Endodermal cell (in vitro differentiated cells): ENCODE results near the gene ECD. TPM values are rescaled to one million over a fixed set of nuclear protein-coding genes. Genes with fewer than 3 reads are reported as not detected.

ENCODE experiments used
- DNase-seq: peaks from one replicate; pipeline ENCODE4 v3.0.0-alpha.2; 2017
- H3K27ac ChIP-seq: 2 replicates; pipeline ENCODE4 v1.5.1; 2013; ENCODE audit warnings: mild to moderate bottlenecking, low read depth, low read length, moderate library complexity
- H3K27me3 ChIP-seq: 2 replicates; pipeline ENCODE4 v1.6.1; 2013; ENCODE audit warnings: mild to moderate bottlenecking, low read length, moderate library complexity; ENCODE audit not compliant: insufficient read depth, control insufficient read depth, poor library complexity, severe bottlenecking
- H3K36me3 ChIP-seq: 2 replicates; pipeline ENCODE4 v1.7.0; 2013; ENCODE audit warnings: mild to moderate bottlenecking, low read length, moderate library complexity; ENCODE audit not compliant: control insufficient read depth, insufficient read depth
- H3K4me1 ChIP-seq: one replicate; pipeline ENCODE4 v1.7.0; 2013; ENCODE audit warnings: low read length; ENCODE audit not compliant: control insufficient read depth, insufficient read depth
- H3K4me3 ChIP-seq: 2 replicates; pipeline ENCODE4 v1.5.1; 2013; ENCODE audit warnings: mild to moderate bottlenecking, low read length, moderate library complexity
- H3K9ac ChIP-seq: 2 replicates; pipeline ENCODE4 v1.6.1; 2013; ENCODE audit warnings: mild to moderate bottlenecking, low read length, moderate library complexity; ENCODE audit not compliant: poor library complexity, severe bottlenecking; ENCODE audit errors: extremely low read depth
- H3K9me3 ChIP-seq: 2 replicates; pipeline ENCODE4 v1.6.1; 2013; ENCODE audit warnings: mild to moderate bottlenecking, low read length, moderate library complexity; ENCODE audit not compliant: control insufficient read depth
- H3K27ac Mint-ChIP-seq: 2 replicates; pipeline ENCODE4 v1.8.0; 2020; ENCODE audit warnings: mixed read lengths
- H3K27me3 Mint-ChIP-seq: 2 replicates; pipeline ENCODE4 v1.8.0; 2021; ENCODE audit warnings: mild to moderate bottlenecking, mixed read lengths; ENCODE audit not compliant: insufficient read depth
- H3K36me3 Mint-ChIP-seq: 2 replicates; pipeline ENCODE4 v1.8.0; 2020; ENCODE audit warnings: low read depth, mixed read lengths
- H3K4me1 Mint-ChIP-seq: 2 replicates; pipeline ENCODE4 v1.8.0; 2020; ENCODE audit warnings: mixed read lengths
- H3K4me3 Mint-ChIP-seq: 2 replicates; pipeline ENCODE4 v1.8.0; 2020; ENCODE audit warnings: mild to moderate bottlenecking, moderate library complexity, mixed read lengths
- H3K9me3 Mint-ChIP-seq: 2 replicates; pipeline ENCODE4 v1.8.0; 2020; ENCODE audit warnings: mild to moderate bottlenecking, mixed read lengths
- WGBS, 2 experiments: methylation state at CpG; one replicate each; pipeline versions ENCODE4 v1.1.5 to v1.1.7; 2013; ENCODE audit warnings: missing lambda C conversion rate in 2 of 2, mixed read lengths in 1 of 2; ENCODE audit not compliant: insufficient coverage in 1 of 2, insufficient read length in 1 of 2; 5-methylcytosine and 5-hydroxymethylcytosine counted together
- total RNA-seq, 2 donors: library from RNA; stranded (reverse); fragmentation: NEBNext Ultra II Directional in 1 of 2; extraction: Animal tissue kit (Norgen Biotek cat#: 25700) in 1 of 2; gene quantifications; 2 replicates in 1 of 2; 3 replicates in 1 of 2; pipeline ENCODE4 v1.2.1, GENCODE V29; 2021
- TF ChIP-seq, protein P1 (sequence below): fragments of 200-600 bp; sonication (generic); conservative IDR thresholded peaks from 2 replicates; pipeline ENCODE4 v1.5.0; 2021; ENCODE audit warnings: antibody characterized with exemption, mild to moderate bottlenecking

The ECD gene
- total RNA-seq, 2 donors from 2014 or later: 38.4 to 40.7 TPM

- H3K9ac ChIP-seq: no peak overlapping the region
- peaks cover 32% of the 10 kb centered on the region for H3K9me3 Mint-ChIP-seq
- H3K36me3 Mint-ChIP-seq: peaks cover 72% of the 10 kb centered on the region
- WGBS, 2 experiments: 94 to 96% methylated on average over 4 to 5 of the region's 5 CpGs
- no peak for DNase-seq
- H3K9me3 ChIP-seq: peaks cover 30% of the 10 kb centered on the region
- H3K4me1 Mint-ChIP-seq: no peaks in the 10 kb centered on the region
- H3K27ac Mint-ChIP-seq: no peak overlapping the region
- TF ChIP-seq, protein P1, sequence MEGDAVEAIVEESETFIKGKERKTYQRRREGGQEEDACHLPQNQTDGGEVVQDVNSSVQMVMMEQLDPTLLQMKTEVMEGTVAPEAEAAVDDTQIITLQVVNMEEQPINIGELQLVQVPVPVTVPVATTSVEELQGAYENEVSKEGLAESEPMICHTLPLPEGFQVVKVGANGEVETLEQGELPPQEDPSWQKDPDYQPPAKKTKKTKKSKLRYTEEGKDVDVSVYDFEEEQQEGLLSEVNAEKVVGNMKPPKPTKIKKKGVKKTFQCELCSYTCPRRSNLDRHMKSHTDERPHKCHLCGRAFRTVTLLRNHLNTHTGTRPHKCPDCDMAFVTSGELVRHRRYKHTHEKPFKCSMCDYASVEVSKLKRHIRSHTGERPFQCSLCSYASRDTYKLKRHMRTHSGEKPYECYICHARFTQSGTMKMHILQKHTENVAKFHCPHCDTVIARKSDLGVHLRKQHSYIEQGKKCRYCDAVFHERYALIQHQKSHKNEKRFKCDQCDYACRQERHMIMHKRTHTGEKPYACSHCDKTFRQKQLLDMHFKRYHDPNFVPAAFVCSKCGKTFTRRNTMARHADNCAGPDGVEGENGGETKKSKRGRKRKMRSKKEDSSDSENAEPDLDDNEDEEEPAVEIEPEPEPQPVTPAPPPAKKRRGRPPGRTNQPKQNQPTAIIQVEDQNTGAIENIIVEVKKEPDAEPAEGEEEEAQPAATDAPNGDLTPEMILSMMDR: no peak
- H3K4me1 ChIP-seq: no peaks in the 10 kb centered on the region
- H3K4me3 Mint-ChIP-seq: no peak overlapping the region
- H3K27me3 ChIP-seq: no peaks in the 10 kb centered on the region
- no peaks in the 10 kb centered on the region for H3K27me3 Mint-ChIP-seq
- H3K27ac ChIP-seq: no peak overlapping the region
- no peak overlapping the region for H3K4me3 ChIP-seq
- peaks cover 19% of the 10 kb centered on the region for H3K36me3 ChIP-seq
These were observed 38.6 kb upstream of the ECD start for GRCh38 chr10:73206385-73206784.

DNA sequence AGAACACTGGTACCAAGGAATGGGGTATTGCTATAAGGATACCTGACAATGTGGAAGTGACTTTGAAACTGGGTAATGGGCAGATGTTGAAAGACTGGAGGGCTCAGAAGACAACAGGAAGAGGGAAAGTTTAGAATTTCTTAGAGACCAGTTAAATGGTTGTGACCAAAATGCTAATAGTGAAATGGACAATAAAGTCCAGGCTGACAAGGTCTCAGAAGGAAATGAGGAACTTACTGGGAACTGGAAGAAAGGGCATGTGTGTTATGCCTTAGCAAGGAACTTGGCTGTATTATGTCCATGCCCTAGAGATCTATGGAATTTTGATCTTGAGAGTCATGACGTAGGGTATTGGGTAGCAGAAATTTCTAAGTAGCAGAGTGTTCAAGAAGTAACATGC, 38.1 kb upstream of the ECD start:
- Mint-ChIP-seq H3K27ac (no peak overlapping the region), H3K4me3 (no peak overlapping the region), H3K36me3 (peaks cover 70% of the 10 kb centered on the region), H3K9me3 (peaks cover 32% of the 10 kb centered on the region), H3K4me1 (no peaks in the 10 kb centered on the region), H3K27me3 (no peaks in the 10 kb centered on the region)
- Histone ChIP-seq H3K9me3 (peaks cover 30% of the 10 kb centered on the region), H3K27me3 (no peaks in the 10 kb centered on the region), H3K36me3 (peaks cover 21% of the 10 kb centered on the region), H3K4me1 (no peaks in the 10 kb centered on the region), H3K4me3 (no peak overlapping the region), H3K27ac (no peak overlapping the region), H3K9ac (no peak overlapping the region)
- no peak for DNase-seq
- 89 to 91% methylated on average over 1 of the region's 1 CpG for WGBS, 2 experiments
- TF ChIP-seq, protein P1: no peak

DNA sequence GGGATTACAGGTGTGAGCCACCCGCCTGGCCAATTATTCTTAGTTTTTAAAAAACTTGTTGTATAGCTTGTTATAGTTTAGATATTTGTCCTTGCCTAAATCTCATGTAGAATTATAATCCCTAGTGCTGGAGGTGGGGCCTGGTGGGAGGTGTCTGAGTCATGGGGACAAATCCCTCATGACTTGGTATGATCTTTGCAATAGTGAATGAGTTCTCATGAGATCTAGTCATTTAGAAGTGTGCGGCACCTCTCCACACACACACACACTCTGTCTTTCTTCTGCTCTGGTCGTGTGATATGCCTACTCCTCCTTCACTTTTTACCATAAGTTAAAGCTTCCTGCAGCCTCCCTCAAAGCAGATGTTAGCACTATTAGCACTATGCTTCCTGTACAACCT, 37.3 kb upstream of the ECD start:
- TF ChIP-seq, protein P1: no peak
- WGBS, 2 experiments: 92 to 93% methylated on average over 3 of the region's 3 CpGs
- no peak overlapping the region for H3K4me3 Mint-ChIP-seq

More for the DNA sequence above, 37.3 kb upstream of the ECD start:
- Histone ChIP-seq H3K36me3 (peaks cover 19% of the 10 kb centered on the region), H3K27me3 (no peaks in the 10 kb centered on the region), H3K4me1 (no peaks in the 10 kb centered on the region), H3K9me3 (peaks cover 30% of the 10 kb centered on the region), H3K9ac (no peak overlapping the region), H3K27ac (no peak overlapping the region), H3K4me3 (peak overlapping the region; percentile 45)
- Mint-ChIP-seq H3K9me3 (peaks cover 32% of the 10 kb centered on the region), H3K27me3 (no peaks in the 10 kb centered on the region), H3K36me3 (peaks cover 66% of the 10 kb centered on the region), H3K27ac (no peak overlapping the region), H3K4me1 (no peaks in the 10 kb centered on the region)
- DNase-seq: no peak
